ENCODE results near the gene RASGRF2. TPM values are rescaled to one million over a fixed set of nuclear protein-coding genes. Genes with fewer than 3 reads are reported as not detected.
"Not testable (repeated sequence)": the region's sequence is repeated elsewhere in the genome, so short reads cannot be mapped to it uniquely, and the experiment has no call there.

RASGRF2 gene
- total RNA-seq, 4 donors from 2014 or later, result 1.8 to 4.1 (median 2.5) TPM

DNA sequence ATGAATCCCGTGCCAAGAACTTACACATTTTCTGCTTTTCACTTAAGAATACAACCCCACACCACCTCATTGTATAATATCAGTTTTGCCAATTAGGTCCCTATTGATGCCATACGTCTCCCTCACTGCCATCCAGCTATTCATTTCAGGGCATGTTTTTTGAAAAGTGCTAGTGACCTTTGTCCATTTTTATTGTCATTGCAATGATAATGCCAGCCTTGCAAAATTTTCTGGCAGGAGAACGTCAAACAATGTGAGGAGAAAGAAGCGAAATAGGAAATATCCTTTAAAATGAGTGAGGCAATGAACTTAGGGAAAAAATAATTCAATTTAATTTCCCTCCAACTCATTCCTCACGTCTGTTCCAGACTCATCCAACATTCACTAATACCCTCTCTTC, 161.1 kb downstream of the RASGRF2 start:
- Histone ChIP-seq H3K36me3 (no peaks in the 10 kb centered on the region), H3K4me3 (no peak overlapping the region), H3K27ac (no peak overlapping the region), H3K9me3 (no peaks in the 10 kb centered on the region), H3K27me3 (no peaks in the 10 kb centered on the region), H3K4me1 (no peaks in the 10 kb centered on the region)
- TF ChIP-seq EP300 (IDR thresholded peaks at IDR 0.05) (no peak), POLR2A (IDR thresholded peaks at IDR 0.05) (no peak), POLR2AphosphoS5 (IDR thresholded peaks at IDR 0.05) (no peak)
- TF ChIP-seq, protein P1, sequence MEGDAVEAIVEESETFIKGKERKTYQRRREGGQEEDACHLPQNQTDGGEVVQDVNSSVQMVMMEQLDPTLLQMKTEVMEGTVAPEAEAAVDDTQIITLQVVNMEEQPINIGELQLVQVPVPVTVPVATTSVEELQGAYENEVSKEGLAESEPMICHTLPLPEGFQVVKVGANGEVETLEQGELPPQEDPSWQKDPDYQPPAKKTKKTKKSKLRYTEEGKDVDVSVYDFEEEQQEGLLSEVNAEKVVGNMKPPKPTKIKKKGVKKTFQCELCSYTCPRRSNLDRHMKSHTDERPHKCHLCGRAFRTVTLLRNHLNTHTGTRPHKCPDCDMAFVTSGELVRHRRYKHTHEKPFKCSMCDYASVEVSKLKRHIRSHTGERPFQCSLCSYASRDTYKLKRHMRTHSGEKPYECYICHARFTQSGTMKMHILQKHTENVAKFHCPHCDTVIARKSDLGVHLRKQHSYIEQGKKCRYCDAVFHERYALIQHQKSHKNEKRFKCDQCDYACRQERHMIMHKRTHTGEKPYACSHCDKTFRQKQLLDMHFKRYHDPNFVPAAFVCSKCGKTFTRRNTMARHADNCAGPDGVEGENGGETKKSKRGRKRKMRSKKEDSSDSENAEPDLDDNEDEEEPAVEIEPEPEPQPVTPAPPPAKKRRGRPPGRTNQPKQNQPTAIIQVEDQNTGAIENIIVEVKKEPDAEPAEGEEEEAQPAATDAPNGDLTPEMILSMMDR (IDR thresholded peaks at IDR 0.05), result no peak
- DNase-seq (ENCODE audit: low spot score in 2 of 2), result no peak
- WGBS, result 73% methylated on average over 5 of the region's 5 CpGs

DNA sequence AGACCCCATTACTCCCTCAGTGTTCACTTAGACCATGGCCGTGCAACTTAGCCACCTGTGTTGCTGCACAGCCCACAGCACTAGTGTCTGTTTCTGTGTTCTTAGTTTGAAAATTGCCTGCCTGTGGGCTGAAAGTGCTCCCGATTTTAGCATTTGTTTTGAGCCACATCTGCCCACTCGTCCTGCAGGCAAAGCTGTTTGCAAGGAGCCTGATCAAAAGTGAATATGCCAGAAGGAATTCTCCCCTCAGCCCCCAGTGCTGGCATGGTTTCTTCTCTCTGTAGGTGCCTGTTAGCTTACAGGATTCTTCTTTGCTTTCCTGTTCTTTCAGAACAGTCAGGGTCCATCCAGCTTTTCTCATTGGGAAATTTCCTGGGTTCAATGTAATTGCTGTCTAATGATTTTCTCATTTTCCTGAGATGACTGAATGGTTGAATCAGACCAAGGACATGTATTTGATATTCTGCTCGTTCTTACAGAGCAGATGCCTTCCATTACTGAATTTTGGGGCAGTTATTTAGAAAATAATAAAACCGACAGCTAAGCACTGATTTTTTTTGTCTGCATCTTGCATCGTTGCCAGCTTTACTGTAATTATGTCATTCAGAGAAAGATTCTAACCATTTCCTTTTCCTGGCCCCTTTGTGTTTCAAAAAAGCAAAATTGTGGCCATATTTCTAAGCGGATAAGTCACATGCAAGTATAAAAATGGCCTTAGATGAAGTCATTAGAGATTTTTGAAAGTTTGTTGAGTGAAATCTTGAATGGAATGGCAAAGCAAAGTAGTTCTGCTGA, 161.9 kb downstream of the RASGRF2 start:
- 51% methylated on average over 7 of the region's 7 CpGs for WGBS
- DNase-seq (ENCODE audit: low spot score in 2 of 2), result no peak

DNA sequence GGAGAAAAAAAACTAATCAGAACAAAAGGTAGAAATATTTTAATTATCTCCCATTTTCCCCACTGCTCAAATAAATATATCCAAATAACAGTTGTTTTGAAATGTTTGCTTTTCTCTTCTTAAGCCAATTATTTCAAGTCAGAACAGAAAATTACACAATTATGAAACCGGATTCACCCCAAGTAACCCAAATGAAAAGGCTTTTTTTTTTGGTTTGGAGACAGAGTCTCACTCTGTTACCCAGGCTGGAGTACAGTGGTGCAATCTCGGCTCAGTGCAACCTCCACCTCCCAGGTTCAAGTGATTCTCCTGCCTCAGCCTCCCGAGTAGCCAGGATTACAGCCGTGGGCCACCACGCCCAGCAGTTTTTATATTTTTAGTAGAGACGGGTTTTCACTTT, 164.5 kb downstream of the RASGRF2 start:
- H3K9me3 ChIP-seq; H3K27ac ChIP-seq; DNase-seq (ENCODE audit: low spot score in 2 of 2); H3K27me3 ChIP-seq; H3K4me1 ChIP-seq; H3K4me3 ChIP-seq; H3K36me3 ChIP-seq: not testable (repeated sequence)
- 85% methylated on average over 6 of the region's 6 CpGs for WGBS

More for the DNA sequence above, 161.9 kb downstream of the RASGRF2 start:
- Histone ChIP-seq H3K4me3 (no peak overlapping the region), H3K36me3 (no peaks in the 10 kb centered on the region), H3K9me3 (no peaks in the 10 kb centered on the region), H3K27me3 (no peaks in the 10 kb centered on the region), H3K4me1 (no peaks in the 10 kb centered on the region), H3K27ac (no peak overlapping the region)
- TF ChIP-seq, protein P1 (IDR thresholded peaks at IDR 0.05), result no peak
- no peak for TF ChIP-seq POLR2A (IDR thresholded peaks at IDR 0.05)
- no peak for TF ChIP-seq POLR2AphosphoS5 (IDR thresholded peaks at IDR 0.05)
- TF ChIP-seq EP300 (IDR thresholded peaks at IDR 0.05), result no peak

DNA sequence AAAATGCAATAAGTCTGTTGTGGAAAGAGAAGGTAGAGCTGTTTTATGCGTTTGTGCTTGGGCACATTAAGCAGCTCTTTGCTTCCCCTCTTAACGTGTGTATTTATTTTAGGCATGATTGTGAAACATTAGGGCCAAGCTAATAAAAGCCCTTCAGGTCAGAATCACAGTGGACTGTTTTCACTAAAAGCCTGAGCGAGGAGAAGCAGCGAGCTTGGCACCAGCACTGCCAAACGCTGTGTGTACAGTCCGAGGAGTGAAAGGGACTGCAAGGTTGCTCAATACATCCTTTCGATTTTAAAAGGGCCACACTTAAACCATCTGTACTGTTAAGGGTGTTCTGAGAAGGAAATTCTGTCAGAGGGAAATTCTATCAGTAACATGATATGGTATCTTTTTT, 165.8 kb downstream of the RASGRF2 start:
- no peak for DNase-seq (ENCODE audit: low spot score in 2 of 2)
- Histone ChIP-seq H3K36me3 (no peaks in the 10 kb centered on the region), H3K4me3 (no peak overlapping the region), H3K4me1 (no peaks in the 10 kb centered on the region), H3K9me3 (no peaks in the 10 kb centered on the region), H3K27me3 (no peaks in the 10 kb centered on the region), H3K27ac (no peak overlapping the region)
- 60% methylated on average over 7 of the region's 7 CpGs for WGBS
- TF ChIP-seq, protein P1 (IDR thresholded peaks at IDR 0.05), result no peak
- no peak for TF ChIP-seq POLR2A (IDR thresholded peaks at IDR 0.05)

DNA sequence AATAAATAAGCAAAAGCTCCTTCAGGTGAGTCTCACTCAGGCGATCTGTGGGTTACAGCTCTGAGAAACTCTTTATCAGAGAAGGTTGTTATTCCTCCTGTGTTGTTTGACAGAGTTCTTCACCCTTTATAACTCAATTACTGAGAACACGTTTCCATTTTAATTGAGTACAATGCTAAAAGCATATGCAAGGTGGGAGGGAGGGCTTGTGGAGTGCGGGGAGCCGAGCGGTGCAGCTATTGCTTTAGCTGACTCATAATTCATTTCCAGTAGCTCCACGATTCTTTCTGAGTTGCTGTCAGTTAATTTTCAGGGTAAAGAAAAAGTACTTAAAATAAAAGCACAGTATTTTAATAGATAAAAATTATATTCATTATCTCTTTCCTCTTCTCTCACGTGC, 168.3 kb downstream of the RASGRF2 start:
- no peak for DNase-seq (ENCODE audit: low spot score in 2 of 2)
- 83% methylated on average over 7 of the region's 7 CpGs for WGBS
- TF ChIP-seq POLR2AphosphoS5 (IDR thresholded peaks at IDR 0.05) (no peak), POLR2A (IDR thresholded peaks at IDR 0.05) (no peak), EP300 (IDR thresholded peaks at IDR 0.05) (no peak)
- TF ChIP-seq, protein P1 (IDR thresholded peaks at IDR 0.05), result no peak
- H3K36me3 ChIP-seq, result no peaks in the 10 kb centered on the region
- H3K27me3 ChIP-seq, result no peaks in the 10 kb centered on the region
- H3K4me1 ChIP-seq, result no peaks in the 10 kb centered on the region
- no peaks in the 10 kb centered on the region for H3K9me3 ChIP-seq
- no peak overlapping the region for H3K4me3 ChIP-seq
- H3K27ac ChIP-seq, result no peak overlapping the region

DNA sequence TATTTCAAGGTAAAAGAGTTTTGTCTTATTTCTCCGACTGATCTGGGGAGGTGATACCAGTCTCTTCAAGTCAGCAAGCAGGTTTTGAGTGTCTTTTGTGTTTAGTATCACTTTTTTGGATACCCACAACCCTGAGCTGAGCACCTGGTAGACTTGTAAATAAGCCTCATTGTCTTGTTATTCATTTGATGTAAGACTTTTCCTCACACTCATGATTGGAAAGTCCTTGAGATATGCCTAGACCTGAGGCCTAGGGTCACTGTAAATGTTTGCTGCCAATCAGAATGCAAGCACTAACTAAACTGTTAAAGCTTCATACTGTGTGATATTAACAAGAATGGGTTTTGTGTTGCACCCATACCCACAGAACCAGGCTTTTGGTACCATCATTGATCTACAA, 172.2 kb downstream of the RASGRF2 start:
- no peak for TF ChIP-seq POLR2A (IDR thresholded peaks at IDR 0.05)
- no peak for TF ChIP-seq POLR2AphosphoS5 (IDR thresholded peaks at IDR 0.05)
- TF ChIP-seq, protein P1 (IDR thresholded peaks at IDR 0.05), result no peak
- TF ChIP-seq EP300 (IDR thresholded peaks at IDR 0.05), result no peak
- 89% methylated on average over 1 of the region's 1 CpG for WGBS
- DNase-seq (ENCODE audit: low spot score in 2 of 2), result no peak
- Histone ChIP-seq H3K9me3 (no peaks in the 10 kb centered on the region), H3K4me3 (no peak overlapping the region), H3K4me1 (no peaks in the 10 kb centered on the region), H3K27me3 (no peaks in the 10 kb centered on the region), H3K36me3 (no peaks in the 10 kb centered on the region), H3K27ac (no peak overlapping the region)

Data from suprapubic skin (tissue), 4 donors.